DND-41 (cell line): Measurements from ENCODE around the gene TMEM150A.

Source experiments
- CTCF ChIP-seq: IDR thresholded peaks from 2 replicates; pipeline ENCODE4 v1.5.1; 2012; ENCODE audit warnings: borderline replicate concordance, low read length, moderate library complexity, mild to moderate bottlenecking; ENCODE audit not compliant: poor library complexity, severe bottlenecking; ENCODE audit errors: extremely low read depth
- EZH2 ChIP-seq: IDR thresholded peaks from 3 replicates; pipeline ENCODE4 v1.6.1; 2012; ENCODE audit warnings: borderline replicate concordance, low read depth, mild to moderate bottlenecking, moderate library complexity, low read length, inconsistent platforms; ENCODE audit not compliant: severe bottlenecking

GRCh38 chr2:85560812-85561279 lies 41.7 kb downstream of the TMEM150A start:
- TF ChIP-seq CTCF (no peak), EZH2 (no peak)
